GM20000 (cell line): ENCODE measurements around the gene SLC13A5.

ENCODE experiments used
- DNase-seq: peaks from one replicate; pipeline ENCODE4 v3.0.0; 2012; ENCODE audit warnings: low spot score
- TF ChIP-seq, protein P1 (sequence below): IDR thresholded peaks from 2 replicates; pipeline ENCODE4 v1.5.1; 2012; ENCODE audit warnings: mild to moderate bottlenecking, control low read depth; ENCODE audit errors: extremely low read depth, missing control alignments

Gene SLC13A5

DNA sequence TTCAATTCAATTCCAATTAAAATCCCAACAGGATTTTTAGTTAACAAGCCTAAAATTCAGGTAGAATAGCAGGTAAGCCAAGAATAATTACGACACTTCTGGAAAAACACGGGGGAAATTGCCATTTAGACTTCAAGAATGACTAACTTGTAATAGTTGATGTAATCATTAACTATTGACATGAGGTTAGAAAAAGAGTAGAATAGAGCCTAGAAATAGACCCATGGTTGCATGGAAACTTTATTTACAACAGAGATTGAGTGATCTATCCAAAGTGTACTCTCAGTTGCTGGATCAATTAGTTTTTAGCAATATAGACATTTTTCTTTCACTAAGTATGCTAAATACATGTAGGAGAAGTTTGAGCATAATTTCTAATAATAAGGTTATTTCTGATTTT, 3.6 kb upstream of the SLC13A5 start:
- no peak for DNase-seq
- TF ChIP-seq, protein P1, sequence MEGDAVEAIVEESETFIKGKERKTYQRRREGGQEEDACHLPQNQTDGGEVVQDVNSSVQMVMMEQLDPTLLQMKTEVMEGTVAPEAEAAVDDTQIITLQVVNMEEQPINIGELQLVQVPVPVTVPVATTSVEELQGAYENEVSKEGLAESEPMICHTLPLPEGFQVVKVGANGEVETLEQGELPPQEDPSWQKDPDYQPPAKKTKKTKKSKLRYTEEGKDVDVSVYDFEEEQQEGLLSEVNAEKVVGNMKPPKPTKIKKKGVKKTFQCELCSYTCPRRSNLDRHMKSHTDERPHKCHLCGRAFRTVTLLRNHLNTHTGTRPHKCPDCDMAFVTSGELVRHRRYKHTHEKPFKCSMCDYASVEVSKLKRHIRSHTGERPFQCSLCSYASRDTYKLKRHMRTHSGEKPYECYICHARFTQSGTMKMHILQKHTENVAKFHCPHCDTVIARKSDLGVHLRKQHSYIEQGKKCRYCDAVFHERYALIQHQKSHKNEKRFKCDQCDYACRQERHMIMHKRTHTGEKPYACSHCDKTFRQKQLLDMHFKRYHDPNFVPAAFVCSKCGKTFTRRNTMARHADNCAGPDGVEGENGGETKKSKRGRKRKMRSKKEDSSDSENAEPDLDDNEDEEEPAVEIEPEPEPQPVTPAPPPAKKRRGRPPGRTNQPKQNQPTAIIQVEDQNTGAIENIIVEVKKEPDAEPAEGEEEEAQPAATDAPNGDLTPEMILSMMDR = no peak

- TF ChIP-seq, protein P1 = no peak
- DNase-seq = no peak
These were observed 1.2 kb upstream of the SLC13A5 start for GRCh38 chr17:6714315-6714874.

DNA sequence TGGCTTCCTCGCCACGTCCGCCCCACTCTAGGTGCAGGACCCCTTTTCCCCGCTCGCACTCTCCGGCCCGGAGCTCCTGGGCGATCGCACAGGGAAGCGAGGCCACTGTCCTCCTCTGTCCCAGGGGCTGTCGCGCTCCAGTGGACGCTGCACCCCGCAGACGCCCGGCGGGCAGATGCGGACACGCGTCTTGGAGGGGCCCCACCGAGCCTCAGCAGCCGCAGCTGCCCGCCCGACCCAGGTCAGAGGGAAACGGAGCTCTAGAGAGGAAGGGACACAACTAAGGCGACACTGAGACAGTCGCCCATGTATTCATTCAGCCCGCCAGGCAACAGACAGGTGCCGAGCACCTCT, 726 bp upstream of the SLC13A5 start:
- TF ChIP-seq, protein P1 = no peak
- DNase-seq = no peak

DNA sequence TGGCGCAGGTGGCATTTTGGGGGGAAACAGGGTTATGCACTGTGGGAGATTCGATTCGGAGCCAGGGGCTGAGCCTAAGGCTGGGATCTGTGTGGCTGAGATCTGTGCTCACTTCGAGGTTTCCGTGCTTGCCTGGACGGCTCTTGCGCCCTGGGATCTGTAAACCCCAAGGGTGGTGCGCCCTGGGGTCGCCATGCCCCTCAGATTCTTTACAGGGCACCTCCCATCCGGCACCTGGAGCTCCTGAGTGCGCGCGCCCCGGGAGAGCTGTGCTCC, 377 bp downstream of the SLC13A5 start:
- DNase-seq = no peak
- TF ChIP-seq, protein P1 = no peak

DNA sequence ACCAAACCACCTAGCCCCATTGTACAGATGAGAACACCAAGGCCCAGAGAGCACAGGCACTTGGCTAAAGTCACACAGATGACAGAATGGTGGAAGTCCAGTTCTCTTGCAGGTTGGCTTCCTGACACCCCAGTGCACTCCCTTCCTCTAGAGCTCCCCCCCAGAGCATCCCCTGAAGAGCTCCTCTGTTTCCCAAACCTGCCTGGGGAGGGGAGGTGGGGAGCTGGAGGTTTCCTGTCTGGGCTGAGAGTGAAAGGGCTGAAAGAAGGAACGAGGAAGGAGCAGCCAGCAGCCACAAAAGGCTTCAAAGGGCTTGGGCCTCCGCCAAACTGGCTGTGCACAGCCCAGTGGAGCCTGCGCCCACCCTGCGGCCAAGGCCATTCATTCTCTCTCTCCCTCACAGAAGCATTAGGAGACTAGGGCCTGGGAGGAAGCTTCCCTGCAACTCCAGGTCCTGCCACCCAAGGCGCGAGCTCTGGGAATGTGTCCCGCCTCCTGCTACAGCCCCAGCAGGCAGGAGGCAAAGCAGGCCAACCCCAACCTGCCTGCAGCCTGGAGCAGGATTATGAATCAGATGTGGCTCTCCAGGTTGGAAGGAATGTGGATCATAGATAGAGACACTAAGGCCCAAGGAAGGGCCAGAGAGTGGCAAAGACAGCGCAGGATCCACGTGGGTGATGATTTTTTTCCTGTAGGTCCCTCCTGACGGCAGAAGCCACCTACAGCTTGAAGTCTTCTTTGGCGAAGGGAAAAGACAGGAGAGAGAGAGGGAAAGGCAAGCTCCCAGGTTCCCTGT, 913 bp downstream of the SLC13A5 start:
- DNase-seq = no peak
- TF ChIP-seq, protein P1 = no peak

DNA sequence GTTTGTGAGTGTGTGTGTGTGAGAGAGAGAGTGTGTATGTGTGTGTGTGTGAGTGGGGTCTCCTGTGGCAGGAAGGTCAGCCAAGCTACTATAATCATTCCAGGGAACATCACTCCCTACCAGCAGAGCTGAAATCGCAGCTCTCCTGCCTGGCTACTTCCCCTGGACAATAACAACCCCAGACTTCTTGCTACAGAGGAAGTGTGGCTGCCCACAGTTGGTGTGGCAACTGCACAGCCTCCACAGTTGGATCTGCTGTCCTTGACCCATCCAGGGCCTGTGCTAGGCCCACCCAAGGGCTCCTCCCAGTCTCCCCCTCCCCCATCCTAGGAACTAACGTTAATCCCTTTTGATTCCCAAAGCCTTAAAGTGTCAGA, 1.5 kb downstream of the SLC13A5 start:
- no peak for DNase-seq
- TF ChIP-seq, protein P1 = no peak

DNA sequence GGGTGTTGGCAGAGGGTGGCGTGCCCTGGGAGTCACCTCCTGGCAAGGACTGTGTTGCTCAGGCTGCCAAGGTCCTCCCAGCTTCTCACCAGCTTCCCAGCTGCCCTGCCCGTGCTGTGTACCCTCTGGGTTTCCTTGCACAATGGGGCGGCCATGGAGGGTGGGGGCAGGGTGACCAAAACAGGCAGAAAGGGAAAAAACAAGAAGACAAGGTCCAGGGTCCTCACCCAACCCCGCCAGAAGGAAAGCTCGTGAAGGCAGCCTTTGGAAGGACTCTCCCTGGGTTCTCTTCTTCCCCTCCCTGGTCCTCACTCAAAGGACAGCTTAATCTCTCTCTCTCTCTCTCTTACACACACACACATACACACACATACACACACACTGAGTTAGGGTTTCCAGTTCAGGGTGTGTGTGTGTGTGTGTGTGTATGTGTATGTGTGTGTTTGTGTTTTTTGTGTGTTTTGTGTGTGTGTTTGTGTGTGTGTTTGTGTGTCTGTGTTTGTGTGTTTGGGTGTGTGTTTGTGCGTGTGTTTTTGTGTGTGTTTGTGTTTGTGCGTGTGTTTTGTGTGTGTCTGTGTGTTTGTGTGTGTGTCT, 2.0 kb downstream of the SLC13A5 start:
- no peak for DNase-seq
- TF ChIP-seq, protein P1 = no peak
